HCT116 (cell line): ENCODE data around the gene LRRC8B. TPM values are rescaled to one million over a fixed set of nuclear protein-coding genes. Genes with fewer than 3 reads are reported as not detected.

Experiments used
- ATAC-seq: fragments of 200-7000 bp; cut with Tn5 transposase; 2 replicates; pipeline ENCODE4 v1.9.1; 2020; ENCODE audit warnings: mild to moderate bottlenecking, moderate library complexity
- BruUV-seq: library from RNA; stranded (reverse); fragments of 400-500 nt; replicated peaks from 2 replicates; lab custom pipeline; 2021; lab: Mats Ljungman, UMichigan
- CTCF ChIA-PET: fragments of 300-600 bp; sonication (Branson Sonifier 250); formaldehyde crosslinking; loops from one replicate; lab custom pipeline; 2021; ENCODE audit warnings: antibody characterized with exemption; lab: Charles Lee
- POLR2A ChIA-PET: fragments of 300-600, 350-600 bp; sonication (Branson Sonifier 250); formaldehyde crosslinking; loops from one replicate; lab custom pipeline; 2021; ENCODE audit warnings: antibody characterized with exemption; lab: Charles Lee
- RAD21 ChIA-PET, 2 experiments: fragments of 300-600 bp; sonication (Branson Sonifier 250); formaldehyde crosslinking; loops; one replicate each; lab custom pipeline; 2023; ENCODE audit warnings: low total read pairs in 2 of 2; ENCODE audit not compliant: uncharacterized antibody in 2 of 2, unreplicated experiment in 2 of 2, low non-redundant PET in 1 of 2; lab: Charles Lee
- DNase-seq: peaks from one replicate; pipeline ENCODE4 v3.0.0-alpha.2; 2010; ENCODE audit warnings: low read depth, low spot score
- H2AFZ ChIP-seq: fragments of 200-600 bp; shearing (Covaris generic), sonication (generic); 2 replicates; pipeline ENCODE4 v1.6.1; 2017; ENCODE audit warnings: low read depth, mixed run types, mixed read lengths, antibody characterized with exemption, low read length; ENCODE audit not compliant: poor library complexity, severe bottlenecking
- H3K27ac ChIP-seq: 2 replicates; pipeline ENCODE4 v1.5.1; 2012; ENCODE audit warnings: low read depth, low read length
- H3K27me3 ChIP-seq: fragments of 200-600 bp; sonication (generic); 2 replicates; pipeline ENCODE4 v1.6.1; 2016; ENCODE audit warnings: mixed run types, low read length, mixed read lengths; ENCODE audit not compliant: insufficient read depth
- H3K36me3 ChIP-seq, 2 experiments: fragments of 200-500 bp in 1 of 2; fragments of 200-600 bp in 1 of 2; sonication (Bioruptor generic) in 1 of 2; sonication (generic) in 1 of 2; 2 replicates each; pipeline versions ENCODE4 v1.5.1 to v1.6.1; 2014 to 2016; ENCODE audit warnings: low read length in 2 of 2, inconsistent platforms in 1 of 2, mixed read lengths in 1 of 2, mixed run types in 1 of 2; ENCODE audit not compliant: insufficient read depth in 2 of 2, control insufficient read depth in 1 of 2
- H3K4me1 ChIP-seq, 2 experiments: fragments of 200-600 bp in 1 of 2; sonication (generic) in 1 of 2; 2 replicates each; pipeline versions ENCODE4 v1.5.1 to v1.6.1; 2012 to 2017; ENCODE audit warnings: low read length in 2 of 2, inconsistent platforms in 1 of 2, mild to moderate bottlenecking in 1 of 2, mixed read lengths in 1 of 2, mixed run types in 1 of 2, moderate library complexity in 1 of 2; ENCODE audit not compliant: insufficient read depth in 2 of 2, control insufficient read depth in 1 of 2
- H3K4me2 ChIP-seq: fragments of 200-600 bp; sonication (generic); 2 replicates; pipeline ENCODE4 v1.6.1; 2017; ENCODE audit warnings: mixed run types, low read length, mixed read lengths
- H3K4me3 ChIP-seq, 2 experiments: fragments of 200-600 bp in 1 of 2; sonication (generic) in 1 of 2; replicated peaks in 1 of 2; 2 replicates each; pipeline ENCODE4 v1.5.1; 2011 to 2016; ENCODE audit warnings: low read length in 2 of 2, control low read depth in 1 of 2, low read depth in 1 of 2, mild to moderate bottlenecking in 1 of 2, mixed read lengths in 1 of 2, mixed run types in 1 of 2
- H3K79me2 ChIP-seq: fragments of 200-600 bp; sonication (generic); 2 replicates; pipeline ENCODE4 v1.6.1; 2017; ENCODE audit warnings: mild to moderate bottlenecking, mixed run types, low read length, moderate library complexity, mixed read lengths; ENCODE audit not compliant: insufficient read depth
- H3K9ac ChIP-seq: fragments of 200-600 bp; sonication (generic); 2 replicates; pipeline ENCODE4 v1.6.1; 2016; ENCODE audit warnings: low read length, mixed read lengths
- H3K9me2 ChIP-seq: fragments of 200-600 bp; sonication (generic), shearing (Covaris generic); 2 replicates; pipeline ENCODE4 v1.6.1; 2017; ENCODE audit warnings: mixed run types, mild to moderate bottlenecking, moderate library complexity; ENCODE audit not compliant: insufficient read depth
- H3K9me3 ChIP-seq, 2 experiments: fragments of 200-500 bp in 1 of 2; fragments of 200-600 bp in 1 of 2; sonication (Bioruptor generic) in 1 of 2; sonication (generic) in 1 of 2; 2 replicates each; pipeline ENCODE4 v1.6.1; 2014 to 2017; ENCODE audit warnings: low read length in 2 of 2, mixed read lengths in 2 of 2, inconsistent platforms in 1 of 2, low read depth in 1 of 2, mild to moderate bottlenecking in 1 of 2, mixed run types in 1 of 2, moderate library complexity in 1 of 2; ENCODE audit not compliant: control insufficient read depth in 1 of 2, insufficient read depth in 1 of 2
- H4K20me1 ChIP-seq: fragments of 200-600 bp; sonication (generic), shearing (Covaris generic); 2 replicates; pipeline ENCODE4 v1.6.1; 2017; ENCODE audit warnings: mixed run types, mild to moderate bottlenecking, moderate library complexity; ENCODE audit not compliant: insufficient read depth
- ATF3 ChIP-seq: IDR thresholded peaks from 2 replicates; pipeline ENCODE4 v1.6.1; 2012
- CEBPB ChIP-seq: IDR thresholded peaks from 2 replicates; pipeline ENCODE4 v1.6.1; 2012; ENCODE audit warnings: low read depth
- EGR1 ChIP-seq: IDR thresholded peaks from 2 replicates; pipeline ENCODE4 v1.6.1; 2012; ENCODE audit warnings: low read depth
- ELF1 ChIP-seq: IDR thresholded peaks from 2 replicates; pipeline ENCODE4 v1.6.1; 2012; ENCODE audit warnings: low read depth, borderline replicate concordance
- MAX ChIP-seq: IDR thresholded peaks from 2 replicates; pipeline ENCODE4 v1.6.1; 2012
- POLR2AphosphoS5 ChIP-seq: IDR thresholded peaks from 2 replicates; pipeline ENCODE4 v1.6.1; 2011; ENCODE audit warnings: mild to moderate bottlenecking, low read depth, low read length, moderate library complexity
- RAD21 ChIP-seq: IDR thresholded peaks from 2 replicates; pipeline ENCODE4 v1.6.1; 2012; ENCODE audit warnings: low read depth, mild to moderate bottlenecking
- ZBTB33 ChIP-seq: IDR thresholded peaks from 2 replicates; pipeline ENCODE4 v1.6.1; 2011; ENCODE audit warnings: mild to moderate bottlenecking, low read length, moderate library complexity; ENCODE audit not compliant: insufficient replicate concordance; ENCODE audit errors: extremely low read depth
- intact Hi-C: fragments of 100-400 bp; cut with micrococcal nuclease; formaldehyde crosslinking; loops from 2 replicates; pipeline ENCODE4 v1.10.0; 2022
- total RNA-seq: library from RNA; stranded (reverse); gene quantifications from one replicate; pipeline ENCODE4 v1.2.1, GENCODE V29; 2021; ENCODE audit not compliant: unreplicated experiment

The LRRC8B gene
- total RNA-seq, 1 experiment from 2014 or later = 17.9 TPM

GRCh38 chr1:89524369-89525168 lies at the start of gene LRRC8B (continued):
- TF ChIP-seq EGR1 = peak; percentile 90
- peak; percentile 95 for TF ChIP-seq MAX
- no peak for TF ChIP-seq CEBPB
- TF ChIP-seq RAD21 = no peak
- TF ChIP-seq ELF1 = no peak
- TF ChIP-seq POLR2AphosphoS5 = peak; percentile 63
- TF ChIP-seq, all 23 proteins: peak for 10

GRCh38 chr1:89475269-89475668 lies 49.4 kb upstream of the LRRC8B start:
- Histone ChIP-seq H2AFZ (no peak overlapping the region), H3K9ac (no peak overlapping the region), H3K9me2 (no peaks in the 10 kb centered on the region), H3K27me3 (no peaks in the 10 kb centered on the region), H3K36me3 (no peaks in the 10 kb centered on the region), H3K9me3 (no peaks in the 10 kb centered on the region), H3K79me2 (no peaks in the 10 kb centered on the region), H3K4me1 (no peaks in the 10 kb centered on the region), H3K27ac (no peak overlapping the region), H3K4me2 (no peak overlapping the region), H4K20me1 (no peaks in the 10 kb centered on the region), H3K4me3 (no peak overlapping the region)
- DNase-seq = no peak
- ChIA-PET CTCF (no interaction called here), POLR2A (no interaction called here), RAD21 (no interaction called here)
- TF ChIP-seq CEBPB (no peak), ATF3 (no peak), ZBTB33 (no peak)
- no peak for ATAC-seq
- intact Hi-C loops = no loop called here
- BruUV-seq = no TSS peak
